Raji (cell line): ENCODE measurements around the gene IQCK.

ENCODE experiments used
- POLR2A ChIP-seq: IDR thresholded peaks from 2 replicates; pipeline ENCODE4 v1.6.1; 2011; ENCODE audit warnings: low read depth, low read length, control low read depth; ENCODE audit not compliant: insufficient read depth

IQCK gene

GRCh38 chr16:19735074-19735867 is 17.2 kb downstream of the IQCK start:
- no peak for TF ChIP-seq POLR2A

GRCh38 chr16:19737306-19738038 is 19.4 kb downstream of the IQCK start:
- TF ChIP-seq POLR2A = no peak

GRCh38 chr16:19741354-19741753 is 23.3 kb downstream of the IQCK start:
- TF ChIP-seq POLR2A = no peak

- TF ChIP-seq POLR2A = no peak
These were observed 25.7 kb downstream of the IQCK start for GRCh38 chr16:19743816-19744159.

GRCh38 chr16:19744670-19745069 is 26.6 kb downstream of the IQCK start:
- TF ChIP-seq POLR2A = no peak

- no peak for TF ChIP-seq POLR2A
These were observed 27.4 kb downstream of the IQCK start for GRCh38 chr16:19745286-19746010.

- no peak for TF ChIP-seq POLR2A
These were observed 28.5 kb downstream of the IQCK start for GRCh38 chr16:19746561-19746960.

GRCh38 chr16:19748389-19749168 is 30.5 kb downstream of the IQCK start:
- no peak for TF ChIP-seq POLR2A

GRCh38 chr16:19749571-19750080 is 31.6 kb downstream of the IQCK start:
- TF ChIP-seq POLR2A = no peak

- no peak for TF ChIP-seq POLR2A
These were observed 33.7 kb downstream of the IQCK start for GRCh38 chr16:19751478-19752385.

GRCh38 chr16:19753815-19754643 is 36.0 kb downstream of the IQCK start:
- no peak for TF ChIP-seq POLR2A

- TF ChIP-seq POLR2A = no peak
These were observed 36.6 kb downstream of the IQCK start for GRCh38 chr16:19754644-19755036.

- TF ChIP-seq POLR2A = no peak
These were observed 37.2 kb downstream of the IQCK start for GRCh38 chr16:19755268-19755667.
